LoVo (cell line): ENCODE results near the gene SERINC2.
A peak's percentile ranks its signal among the peaks of the same experiment; 100 is the strongest.

ENCODE experiments used
- DNase-seq: peaks from one replicate; pipeline ENCODE4 v3.0.0-alpha.2; 2016; ENCODE audit warnings: low spot score

Gene SERINC2

DNA sequence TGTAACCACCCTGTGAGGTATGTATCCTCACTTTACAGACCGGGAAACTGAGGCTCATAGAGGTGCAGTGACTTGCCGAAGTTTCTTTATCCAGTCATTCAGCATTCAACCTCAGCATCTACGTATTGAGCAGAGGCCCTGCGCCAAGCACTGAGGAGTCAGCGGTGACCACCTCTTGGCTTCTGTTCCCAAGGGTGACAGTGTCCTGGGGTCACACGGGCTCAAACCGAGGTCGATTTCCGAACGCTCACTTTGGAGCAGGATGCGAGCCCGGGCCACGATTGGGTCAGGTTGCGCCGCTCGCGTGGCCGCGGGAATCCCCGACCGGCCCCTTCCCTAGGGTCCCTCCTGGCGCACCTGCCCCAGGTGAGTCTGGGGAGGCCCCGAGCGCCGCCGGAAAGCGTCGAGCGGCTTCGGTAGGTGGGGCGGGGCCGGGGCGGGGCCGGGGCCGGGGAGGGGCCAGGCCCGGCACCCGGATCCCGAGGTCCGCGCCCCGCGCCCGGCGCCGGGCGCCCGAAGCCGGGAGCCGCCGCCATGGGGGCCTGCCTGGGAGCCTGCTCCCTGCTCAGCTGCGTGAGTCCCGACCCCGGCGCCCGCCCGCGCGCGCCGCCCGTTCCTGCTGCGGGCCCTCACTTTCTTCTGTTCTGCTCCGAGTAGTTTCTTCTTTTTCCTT, at the start of gene SERINC2:
Gene SERINC2, plus strand, starts transcription at position 482 of the 673 bp plus-strand sequence. Its CDS starts 53 bp downstream, at position 535.
- DNase-seq: peak; percentile 72

DNA sequence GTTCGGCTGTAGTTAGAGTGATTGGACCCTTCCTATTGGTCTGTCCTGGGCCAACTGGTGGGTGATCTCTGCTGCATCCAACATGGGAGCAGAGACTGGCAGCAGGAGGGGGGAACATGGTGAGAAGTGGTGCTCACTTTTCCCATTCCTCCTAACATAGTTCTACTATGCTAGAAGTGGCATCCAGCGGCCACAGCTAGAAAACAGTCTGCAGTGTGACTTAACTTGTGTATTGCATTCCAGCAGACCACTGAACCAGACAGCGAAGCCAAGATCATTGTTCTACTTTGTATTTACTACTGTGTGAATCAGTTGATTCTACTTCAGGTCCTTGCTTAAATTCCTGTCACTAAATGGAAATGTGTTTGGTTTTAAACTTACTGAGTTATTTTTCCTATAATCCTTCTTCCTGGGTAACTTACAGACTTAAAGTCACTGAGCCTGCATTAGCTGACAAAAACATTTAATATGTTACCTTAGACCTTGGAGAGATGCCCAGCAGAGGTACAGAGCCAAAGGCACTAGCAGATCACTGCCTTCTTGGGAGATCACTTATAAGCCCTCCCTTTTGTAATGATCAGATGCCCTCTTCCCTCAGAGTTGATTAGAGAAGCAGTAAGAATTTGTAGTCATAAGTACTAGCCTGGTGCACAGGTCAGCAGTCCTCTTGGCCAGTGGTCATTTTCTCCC, 48.3 kb upstream of the SERINC2 start:
- DNase-seq: no peak

DNA sequence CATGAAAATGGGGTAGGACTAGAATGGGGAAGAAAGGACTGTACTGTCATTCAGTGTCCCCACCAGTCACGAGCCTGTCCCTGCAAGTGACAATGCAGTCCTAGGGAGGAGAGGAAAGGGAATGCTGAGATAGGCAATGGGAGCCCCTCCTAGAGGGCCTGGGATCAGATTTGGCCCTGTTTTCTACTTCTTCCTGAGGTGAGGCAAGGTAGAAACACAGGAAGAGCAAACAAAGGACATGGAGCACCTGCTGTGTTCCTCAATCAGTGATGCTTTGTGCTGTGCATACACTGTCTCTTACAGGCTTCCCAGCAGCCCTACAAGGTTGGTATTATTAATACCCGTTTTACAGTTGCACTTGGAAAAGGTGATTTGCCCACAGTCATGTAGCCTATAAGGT, 46.2 kb upstream of the SERINC2 start:
- DNase-seq: no peak

DNA sequence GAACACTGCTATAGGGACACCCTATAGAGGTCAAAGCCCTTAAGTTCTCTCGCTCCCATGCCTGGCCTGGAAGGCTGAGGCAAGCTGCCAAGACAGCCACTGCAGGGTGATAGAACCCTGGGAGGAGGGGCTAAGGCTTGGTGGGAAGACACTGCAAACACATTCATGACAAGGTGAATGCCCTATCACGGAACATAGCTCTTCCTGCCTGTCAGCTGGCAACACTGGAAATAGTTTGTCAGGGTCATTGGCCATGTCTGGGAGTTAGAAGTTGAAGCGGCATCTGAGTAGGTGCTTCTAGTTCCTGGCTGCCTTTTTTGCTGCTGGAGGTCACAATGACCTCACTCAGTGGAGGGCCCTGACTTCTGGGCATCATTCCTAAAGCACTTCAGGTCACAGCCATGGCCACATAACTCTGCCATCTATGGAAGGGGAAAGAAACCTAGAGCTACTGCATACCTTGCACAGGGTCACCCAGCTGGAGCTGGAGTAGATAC, 44.4 kb upstream of the SERINC2 start:
- no peak for DNase-seq

DNA sequence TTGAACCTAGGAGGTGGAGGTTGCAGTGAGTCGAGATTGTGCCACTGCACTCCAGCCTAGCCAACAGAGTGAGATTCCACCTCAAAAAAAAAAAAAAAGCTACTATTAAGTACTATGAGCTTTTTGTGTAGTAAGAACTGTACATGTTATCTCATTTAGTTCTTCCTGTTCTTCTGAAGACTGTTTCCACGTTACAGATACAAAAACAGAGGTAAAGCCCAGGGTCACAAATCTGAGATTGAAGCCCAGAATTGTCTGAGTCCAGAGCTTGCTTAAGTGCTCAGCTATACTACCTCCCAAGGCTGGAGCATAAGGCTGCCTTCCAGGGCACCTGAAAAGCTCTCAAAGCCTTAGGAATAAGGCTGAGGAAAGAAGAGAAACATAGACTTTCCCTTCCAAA, 43.0 kb upstream of the SERINC2 start:
- no peak for DNase-seq

DNA sequence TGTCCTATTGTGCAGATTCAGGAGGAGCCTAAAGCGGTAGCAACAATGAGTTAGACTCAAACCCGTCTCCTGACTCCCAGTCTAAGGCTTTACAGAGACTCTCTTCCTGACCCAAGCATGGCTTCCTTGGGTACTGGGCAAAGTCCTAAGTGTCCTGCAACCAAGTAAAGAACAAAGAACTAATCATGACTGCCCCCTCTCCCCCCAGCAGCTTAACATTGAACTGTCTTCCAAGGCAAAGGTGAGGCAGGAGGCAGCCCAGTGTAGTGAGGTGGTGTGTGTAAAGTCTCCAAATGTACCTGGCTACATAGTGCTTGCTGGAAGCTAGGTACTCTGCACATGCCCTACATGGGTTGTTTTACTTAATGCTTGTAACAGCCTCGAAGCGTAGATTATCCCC, 42.4 kb upstream of the SERINC2 start:
- DNase-seq: no peak

DNA sequence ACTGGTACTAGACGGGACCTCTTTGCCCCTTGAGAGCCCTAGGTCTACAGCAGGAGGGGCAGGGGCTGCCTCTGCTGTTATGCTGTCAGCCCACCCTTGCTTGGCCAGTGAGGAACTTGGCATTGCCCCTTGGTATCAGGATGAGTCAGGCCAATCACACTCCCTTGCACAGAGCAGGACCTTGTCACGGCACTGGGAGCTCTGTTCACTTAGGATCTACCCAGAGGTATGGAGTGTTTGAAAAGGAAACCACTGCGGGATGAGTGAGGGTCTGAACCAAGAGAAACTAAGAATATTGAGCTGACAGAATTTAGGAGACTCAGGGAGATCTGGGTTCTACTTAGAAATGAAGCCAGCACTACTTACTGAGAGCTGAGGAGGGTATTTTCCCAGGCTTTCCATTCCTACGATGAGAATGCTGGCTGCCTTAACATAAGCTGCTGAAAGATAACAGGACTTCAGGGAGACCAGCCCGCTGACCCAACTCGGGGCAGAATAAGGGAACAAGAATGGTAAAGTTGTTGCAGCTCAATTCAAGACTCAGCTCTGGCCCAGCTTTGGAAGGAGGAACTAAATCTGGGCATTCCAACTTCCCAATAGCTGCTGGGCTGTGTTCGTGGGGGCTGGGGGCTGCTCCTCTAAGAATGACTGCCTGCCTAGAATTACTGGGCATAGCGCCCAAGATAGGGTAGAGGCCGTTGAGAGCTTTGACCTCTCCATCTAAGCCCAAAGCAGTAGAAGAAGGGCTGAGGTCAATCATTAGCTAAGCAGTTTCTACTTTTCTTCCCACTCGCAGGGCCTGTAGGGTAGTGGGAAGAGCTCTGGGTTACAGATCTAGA, 41.7 kb upstream of the SERINC2 start:
- DNase-seq: no peak

DNA sequence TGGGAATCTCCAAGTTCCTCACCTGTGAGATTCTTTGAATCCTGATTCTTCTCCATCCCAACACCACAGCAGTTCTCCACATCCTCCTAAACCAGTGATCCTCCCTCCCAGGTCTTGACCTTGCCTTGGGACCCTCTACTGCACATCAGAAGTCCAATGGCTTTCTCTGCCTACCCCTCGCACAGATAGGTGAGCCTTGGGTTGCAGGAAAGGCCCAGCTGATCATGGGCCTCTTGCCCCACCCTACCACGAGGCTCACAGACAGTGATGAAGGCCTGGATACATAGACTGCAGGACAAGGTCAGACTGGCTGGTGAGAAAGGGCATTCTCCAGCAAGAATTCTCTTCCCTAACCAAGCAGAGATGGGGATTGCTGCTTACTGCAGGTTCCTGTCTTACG, 41.0 kb upstream of the SERINC2 start:
- no peak for DNase-seq

DNA sequence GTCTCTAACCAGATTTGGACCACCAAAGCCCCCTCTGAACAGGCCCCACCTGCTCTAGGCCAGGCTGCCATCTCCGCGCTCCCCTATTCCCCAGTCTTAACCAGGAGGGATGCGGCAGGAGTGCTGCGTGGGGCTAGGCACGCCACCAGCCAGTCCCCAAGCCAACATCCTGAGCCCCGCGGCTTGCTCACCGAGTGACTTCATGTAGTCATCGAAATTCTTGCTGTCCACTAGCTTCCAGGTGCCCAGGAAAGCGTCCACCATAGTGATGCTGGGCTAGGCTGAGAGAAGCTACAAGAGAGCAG, 40.3 kb upstream of the SERINC2 start:
- DNase-seq: no peak

DNA sequence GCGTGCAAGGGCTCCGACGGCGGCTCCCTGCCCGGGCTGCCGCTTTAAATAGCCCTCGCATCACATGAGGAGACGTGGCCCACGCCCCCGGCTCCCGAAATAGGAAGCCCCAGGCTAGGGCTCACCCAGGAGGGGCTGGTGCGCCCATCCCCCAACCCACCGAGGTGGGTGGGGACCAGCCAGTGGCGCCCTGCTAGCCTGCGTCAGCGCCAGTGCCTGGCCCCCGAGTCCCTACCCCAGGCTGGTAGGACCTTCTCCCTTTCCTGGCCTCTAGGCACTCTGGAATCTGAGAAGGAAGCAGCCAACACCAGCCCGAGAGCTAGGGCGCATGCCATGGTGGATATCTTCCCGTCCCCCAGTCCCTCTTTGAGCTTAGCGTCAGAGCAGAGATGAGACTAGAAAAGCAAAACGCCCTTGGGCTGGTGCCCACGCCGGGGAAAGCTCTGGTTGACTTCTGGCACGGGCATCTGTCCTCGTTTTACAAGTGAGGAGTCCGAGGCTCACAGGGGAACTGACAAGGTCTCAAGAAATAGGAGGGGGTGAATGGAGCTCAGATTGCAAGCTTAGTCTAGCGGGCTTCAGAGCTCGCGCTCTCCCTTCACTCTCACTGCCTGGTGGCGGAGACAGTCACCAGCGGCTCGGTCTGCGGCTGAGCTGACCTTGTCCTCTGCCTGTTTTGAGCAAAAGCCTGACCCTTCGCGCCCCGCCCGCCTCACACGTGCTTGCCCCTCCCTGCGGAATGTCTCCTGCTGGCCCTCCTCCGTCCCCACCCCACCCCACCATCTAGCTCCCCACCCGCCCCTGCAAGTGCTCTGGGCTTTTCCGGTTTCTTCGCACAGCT, 39.7 kb upstream of the SERINC2 start, which contains the start of gene FABP3:
Gene FABP3, minus strand, starts transcription at position 21 of the 841 bp plus-strand sequence. CDS start 62 bp downstream, outside the sequence.
- peak; percentile 60 for DNase-seq

DNA sequence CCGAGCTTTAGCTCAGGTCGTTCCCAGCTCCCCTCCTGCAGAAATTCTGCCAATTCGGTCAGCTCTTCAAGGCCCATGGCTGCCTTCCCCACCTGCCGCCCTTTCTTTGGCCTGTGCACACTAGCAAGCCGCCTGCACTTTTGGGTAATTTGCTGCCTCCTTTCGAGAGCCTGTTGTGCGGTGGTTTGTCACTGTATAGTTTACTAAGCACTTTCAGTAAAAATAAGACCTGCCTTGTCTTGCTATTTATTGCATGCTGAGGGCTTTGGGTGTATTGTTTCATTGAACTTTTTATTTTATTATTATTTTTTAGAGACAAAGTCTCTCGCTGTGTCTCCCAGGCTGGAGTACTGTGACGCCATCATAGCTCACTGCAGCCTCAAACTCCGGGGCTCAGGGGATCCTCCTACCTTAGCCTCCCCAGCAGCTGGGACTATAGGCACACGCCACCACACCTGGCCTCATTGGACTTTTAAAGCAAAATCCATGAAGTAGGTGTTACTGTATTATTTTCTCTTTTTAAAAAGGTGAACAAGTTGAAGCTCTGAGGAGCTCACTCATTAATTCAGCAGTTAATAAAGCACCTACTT, 39.0 kb upstream of the SERINC2 start:
- no peak for DNase-seq

DNA sequence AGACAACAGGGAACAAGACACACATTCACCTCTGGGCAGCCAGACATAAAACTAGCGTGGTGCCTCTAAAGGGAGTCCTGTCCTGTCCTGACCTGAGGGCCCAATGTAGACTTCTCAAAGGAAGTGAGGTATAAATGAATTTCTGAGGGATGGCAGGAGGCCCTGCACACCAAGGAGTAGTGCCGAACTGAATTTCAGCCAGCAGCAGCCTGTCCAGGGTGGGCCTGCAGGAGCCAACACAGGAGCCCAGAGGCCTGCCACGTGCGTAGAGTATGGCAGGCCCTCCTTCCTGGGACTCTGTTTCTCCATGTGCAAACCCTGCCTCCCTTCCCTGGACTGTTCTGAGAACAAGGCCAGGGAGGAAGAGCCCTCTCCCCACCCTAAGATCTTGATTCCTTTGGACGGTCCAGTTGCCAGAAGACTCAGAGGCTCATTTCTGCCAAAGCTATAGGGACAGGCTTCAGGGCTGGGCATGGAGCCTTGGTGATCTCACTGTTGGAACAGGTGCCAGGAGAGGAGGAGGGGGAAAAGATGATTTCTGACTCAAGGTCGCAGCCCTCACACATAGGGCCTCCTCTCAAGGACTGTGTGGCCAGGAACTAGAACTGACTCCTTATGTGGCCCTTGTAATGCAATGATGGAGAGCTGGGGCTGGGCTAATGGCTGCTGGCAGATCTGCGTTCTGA, 38.4 kb upstream of the SERINC2 start:
- no peak for DNase-seq

DNA sequence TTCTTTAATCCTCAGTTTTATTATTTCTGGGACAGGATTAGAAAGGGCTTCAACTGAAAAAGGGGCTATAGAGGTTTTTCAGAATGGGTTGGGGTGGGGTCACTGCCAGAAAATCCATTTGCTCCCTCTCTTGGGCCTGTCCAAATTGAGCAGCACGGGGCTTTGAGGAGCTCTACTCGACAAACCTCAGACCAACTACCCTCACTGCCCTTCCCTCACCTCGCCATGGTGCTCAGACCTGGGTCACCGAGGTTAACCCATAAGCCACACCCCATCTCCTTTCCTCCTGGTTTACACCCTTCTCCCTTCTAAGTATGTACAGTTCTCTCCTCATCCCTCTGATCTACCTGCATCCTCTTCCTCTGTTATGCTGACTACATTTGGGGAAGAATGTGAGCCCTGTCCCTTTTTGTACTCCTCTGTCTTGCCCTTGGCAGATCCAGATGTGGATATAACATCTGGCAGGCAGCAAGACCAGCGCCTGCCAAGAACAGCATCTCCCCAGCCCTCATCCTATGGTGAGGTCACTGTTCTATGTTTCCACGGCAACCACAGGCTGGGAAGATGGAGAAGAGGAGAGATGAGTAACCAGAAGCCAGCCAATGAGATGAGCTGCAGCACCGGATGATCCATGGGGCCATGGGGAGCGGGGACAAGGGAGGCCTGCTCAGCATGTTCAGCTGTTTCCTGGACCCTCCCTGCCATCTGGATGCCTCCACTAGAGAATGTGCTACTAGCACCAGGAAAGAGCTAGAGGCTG, 36.5 kb upstream of the SERINC2 start:
- DNase-seq: no peak

DNA sequence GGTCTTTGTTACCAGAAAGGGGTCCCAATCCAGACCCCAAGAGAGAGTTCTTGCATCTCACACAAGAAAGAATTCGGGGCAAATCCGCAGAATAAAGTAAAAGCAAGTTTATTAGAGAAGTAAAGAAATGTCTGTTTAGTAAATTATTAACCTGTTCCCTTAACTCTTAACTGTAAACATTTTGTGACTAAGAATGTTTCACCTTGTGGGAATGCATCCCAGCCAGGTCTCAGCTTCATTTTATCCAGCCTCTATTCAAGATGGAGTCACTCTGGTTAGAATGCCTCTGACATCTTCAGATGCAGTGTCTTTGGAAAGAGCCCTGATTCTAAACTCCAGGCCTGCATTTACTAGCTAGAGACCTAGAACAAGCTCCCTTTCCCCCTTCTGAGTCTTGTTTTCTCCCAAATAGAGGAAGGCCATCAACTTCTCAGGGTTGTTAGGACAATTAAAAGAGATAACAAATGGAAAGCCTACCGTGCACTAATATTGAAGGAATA, 35.6 kb upstream of the SERINC2 start:
- DNase-seq: peak; percentile 27

DNA sequence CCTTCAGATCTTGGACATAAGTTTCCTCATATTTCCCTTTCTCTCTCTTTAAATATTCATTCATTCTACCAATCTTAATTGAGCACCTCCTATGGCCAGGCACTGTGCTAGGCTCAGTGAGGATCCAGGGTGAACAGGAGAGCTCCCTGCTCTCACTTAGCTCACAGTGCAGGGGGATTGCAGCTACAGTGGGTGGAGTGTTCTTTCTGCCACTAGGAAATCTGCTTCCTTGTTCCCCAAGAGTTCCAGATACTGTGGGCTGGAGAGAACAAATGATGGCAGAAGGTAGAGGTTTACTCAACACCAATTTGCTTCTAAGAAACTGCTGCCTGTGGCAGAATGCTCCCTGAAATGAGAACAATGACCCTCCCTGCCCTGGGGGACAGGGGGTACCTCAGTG, 35.0 kb upstream of the SERINC2 start:
- DNase-seq: no peak

DNA sequence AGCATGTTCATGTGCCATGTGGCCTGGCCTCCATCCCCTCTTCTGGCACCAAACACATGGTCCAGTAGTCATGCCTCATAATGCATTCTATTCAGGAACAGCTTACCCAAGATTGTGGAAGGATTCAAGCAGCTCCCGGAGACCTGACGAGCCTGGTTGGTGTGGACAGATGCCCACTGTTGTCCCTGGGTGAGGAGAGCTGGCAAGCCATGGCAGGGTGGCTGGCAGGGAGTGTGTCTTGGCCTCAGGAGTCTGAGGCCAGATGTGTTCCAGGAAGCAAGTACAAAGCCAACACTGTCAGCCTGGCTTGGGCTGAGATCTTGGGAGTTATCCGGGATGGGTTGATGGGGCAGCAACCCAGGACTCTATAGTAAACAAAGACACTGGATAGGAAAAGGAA, 32.8 kb upstream of the SERINC2 start:
- DNase-seq: no peak

DNA sequence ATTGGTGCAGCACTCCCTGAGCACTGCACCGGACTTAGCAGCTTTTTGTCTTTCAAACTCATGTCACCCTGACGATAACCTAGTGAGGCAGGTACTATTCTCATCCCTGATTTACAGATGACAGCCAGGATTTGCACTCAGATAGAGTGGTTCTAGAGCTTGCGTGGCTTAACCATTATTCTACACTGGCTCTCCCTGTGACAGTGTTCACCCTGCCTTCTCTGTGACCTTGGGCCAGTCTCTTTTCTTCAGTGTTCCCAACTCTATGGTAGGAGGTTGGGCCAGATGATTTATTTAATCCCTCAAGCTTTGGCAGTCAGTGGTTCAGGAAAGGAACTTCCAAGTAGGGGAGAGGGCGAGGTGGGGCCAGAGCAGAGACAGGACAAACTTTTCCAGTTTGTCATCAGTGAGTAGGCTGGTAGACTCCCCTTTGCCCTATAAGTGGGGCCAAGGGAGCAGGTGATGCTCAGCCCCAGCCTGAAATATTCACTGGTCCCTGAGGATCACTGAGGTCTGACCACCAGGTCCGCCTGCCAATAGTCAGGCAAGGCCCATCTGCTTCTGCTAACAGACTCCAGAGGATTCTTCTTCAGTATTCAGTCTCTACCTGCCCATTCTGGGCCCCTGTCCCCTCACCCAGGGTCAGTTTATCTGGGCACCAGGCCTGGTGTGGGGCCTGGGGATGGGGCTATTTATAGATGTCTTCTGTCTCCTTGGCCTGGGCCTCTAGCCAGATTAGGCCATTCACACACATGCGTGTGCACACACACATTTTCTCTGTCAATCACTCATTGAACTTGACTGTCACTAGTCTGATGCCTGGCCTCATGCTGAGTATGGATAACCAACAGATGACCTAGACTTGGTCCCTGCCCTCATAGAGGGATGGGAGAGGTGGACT, 31.4 kb upstream of the SERINC2 start:
- peak; percentile 81 for DNase-seq

DNA sequence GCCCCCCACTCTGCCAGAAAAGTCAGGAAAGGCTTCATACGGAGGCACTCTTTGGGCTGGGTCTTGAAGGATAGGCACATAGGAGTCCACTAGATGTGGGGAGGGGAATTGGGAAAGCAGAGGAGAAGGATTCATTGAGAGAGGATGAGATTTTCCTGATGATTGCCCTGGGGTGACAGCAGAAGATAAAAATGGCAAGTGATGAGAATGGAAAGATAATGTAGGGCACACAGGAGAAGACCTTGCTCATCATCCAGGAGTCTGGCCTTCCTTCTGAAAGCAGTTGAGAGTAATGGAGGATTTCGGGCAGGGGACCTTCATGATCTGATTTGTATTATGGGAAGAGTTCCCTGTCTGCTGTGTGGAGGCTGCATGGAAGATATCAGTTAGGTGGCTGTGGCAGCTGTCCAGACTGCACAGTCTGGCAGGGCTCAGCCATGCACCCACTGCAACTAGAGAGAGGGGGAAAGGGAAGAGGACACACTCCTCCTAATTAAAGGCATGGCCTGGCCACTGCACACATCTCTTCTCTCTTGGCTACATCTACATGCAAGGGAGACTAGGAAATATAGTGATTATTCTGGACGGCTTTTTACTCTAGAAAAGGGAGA, 30.5 kb upstream of the SERINC2 start:
- DNase-seq: no peak
